HepG2 (cell line): ENCODE results near the gene ZNF563. TPM values are rescaled to one million over a fixed set of nuclear protein-coding genes. Genes with fewer than 3 reads are reported as not detected.
A peak's percentile ranks its signal among the peaks of the same experiment; 100 is the strongest.

Source experiments
- ATAC-seq: fragments of 200-7000 bp; cut with Tn5 transposase; 3 replicates; pipeline ENCODE4 v1.9.1; 2020; ENCODE audit warnings: mild to moderate bottlenecking, moderate library complexity
- BruUV-seq: library from RNA; stranded (reverse); fragments of 400-500 nt; replicated peaks from 2 replicates; lab custom pipeline; 2021; lab: Mats Ljungman, UMichigan
- CTCF ChIA-PET: fragments of 300-600 bp; formaldehyde crosslinking; extraction: SDS; loops from one replicate; lab custom pipeline; 2021; ENCODE audit warnings: low total read pairs, inconsistent platforms, low intra/inter-chr PET ratio; lab: Yijun Ruan, JAX
- POLR2A ChIA-PET: fragments of 350-600 bp; sonication (Branson Sonifier 250); formaldehyde crosslinking; loops from one replicate; lab custom pipeline; 2020; ENCODE audit warnings: antibody characterized with exemption, inconsistent platforms; lab: Yijun Ruan, JAX
- DNase-seq: peaks from one replicate; pipeline ENCODE4 v3.0.0-alpha.2; 2015; ENCODE audit warnings: low spot score
- FAIRE-seq: peaks from 3 replicates; lab custom pipeline; 2011; peaks lifted over from hg19 to GRCh38; lab: Jason Lieb, UNC
- H2AFZ ChIP-seq: one replicate; pipeline ENCODE4 v1.6.1; 2011; ENCODE audit warnings: low read length, inconsistent platforms
- H3K27ac ChIP-seq: fragments of 300-600 bp; 3 replicates; pipeline ENCODE4 v1.8.0; 2011; ENCODE audit warnings: mixed run types, mild to moderate bottlenecking, mixed read lengths, low read length, inconsistent platforms; ENCODE audit not compliant: insufficient read depth; ENCODE audit errors: extremely low read length
- H3K27me3 ChIP-seq, 2 experiments: fragments of 200-600 bp in 1 of 2; 2 replicates in 1 of 2; 3 replicates in 1 of 2; pipeline versions ENCODE4 v1.6.0 to v1.8.0; 2011; ENCODE audit warnings: low read length in 2 of 2, mild to moderate bottlenecking in 2 of 2, moderate library complexity in 2 of 2, inconsistent platforms in 1 of 2; ENCODE audit not compliant: insufficient read depth in 2 of 2, control insufficient read depth in 1 of 2
- H3K36me3 ChIP-seq, 2 experiments: fragments of 200-600 bp in 1 of 2; replicated peaks in 1 of 2; 2 replicates in 1 of 2; 3 replicates in 1 of 2; pipeline versions ENCODE4 v1.5.1 to v1.8.0; 2011; ENCODE audit warnings: low read length in 2 of 2, inconsistent platforms in 1 of 2; ENCODE audit not compliant: insufficient read depth in 2 of 2, control insufficient read depth in 1 of 2
- H3K4me1 ChIP-seq: 2 replicates; pipeline ENCODE4 v1.5.1; 2012; ENCODE audit warnings: low read length, inconsistent platforms; ENCODE audit not compliant: insufficient read depth
- H3K4me2 ChIP-seq: 2 replicates; pipeline ENCODE4 v1.6.0; 2011; ENCODE audit warnings: low read depth, low read length, inconsistent platforms
- H3K4me3 ChIP-seq, 3 experiments: fragments of 200-600 bp in 1 of 3; sonication (generic), shearing (Covaris generic) in 1 of 3; replicated peaks in 1 of 3; 2 replicates each; pipeline ENCODE4 v1.5.1; 2011 to 2016; ENCODE audit warnings: low read length in 3 of 3, inconsistent platforms in 2 of 3, low read depth in 2 of 3, mild to moderate bottlenecking in 2 of 3, control low read depth in 1 of 3, mixed read lengths in 1 of 3; ENCODE audit not compliant: insufficient read depth in 1 of 3
- H3K79me2 ChIP-seq: one replicate; pipeline ENCODE4 v1.6.1; 2011; ENCODE audit warnings: low read length, inconsistent platforms; ENCODE audit not compliant: insufficient read depth
- H3K9ac ChIP-seq: 2 replicates; pipeline ENCODE4 v1.6.0; 2011; ENCODE audit warnings: mild to moderate bottlenecking, low read depth, low read length, inconsistent platforms; ENCODE audit not compliant: insufficient read depth
- H3K9me3 ChIP-seq: 2 replicates; pipeline ENCODE4 v1.5.1; 2012; ENCODE audit warnings: mild to moderate bottlenecking, low read length
- H4K20me1 ChIP-seq: 2 replicates; pipeline ENCODE4 v1.6.0; 2011; ENCODE audit warnings: inconsistent platforms, mild to moderate bottlenecking, low read length, moderate library complexity; ENCODE audit not compliant: insufficient read depth
- IKZF1 ChIP-seq: fragments of 450-650 bp; IDR thresholded peaks from 2 replicates; pipeline ENCODE4 v1.7.1; 2016
- MXD3 ChIP-seq: IDR thresholded peaks from 2 replicates; pipeline ENCODE4 v1.6.1; 2016; ENCODE audit warnings: mild to moderate bottlenecking, missing biosample characterization, missing genetic modification reagents
- NFE2L2 ChIP-seq: fragments of 150-350 bp; IDR thresholded peaks from 2 replicates; pipeline ENCODE4 v1.6.1; 2014; ENCODE audit warnings: low read length
- PHF21A ChIP-seq: sonication (generic); formaldehyde crosslinking; IDR thresholded peaks from 2 replicates; pipeline ENCODE4 v1.5.0; 2020; ENCODE audit warnings: mild to moderate bottlenecking, missing genetic modification reagents
- STAT6 ChIP-seq: sonication (generic); formaldehyde crosslinking; IDR thresholded peaks from 2 replicates; pipeline ENCODE4 v1.4.0; 2020; ENCODE audit warnings: missing genetic modification reagents, mild to moderate bottlenecking, borderline replicate concordance
- ZBED4 ChIP-seq: sonication (generic); formaldehyde crosslinking; IDR thresholded peaks from 2 replicates; pipeline ENCODE4 v1.4.0; 2020; ENCODE audit warnings: missing genetic modification reagents, borderline replicate concordance
- ZNF160 ChIP-seq: sonication (generic); formaldehyde crosslinking; IDR thresholded peaks from 2 replicates; pipeline ENCODE4 v1.8.0; 2022; ENCODE audit warnings: mild to moderate bottlenecking, inconsistent platforms, missing genetic modification reagents
- ZNF205 ChIP-seq: IDR thresholded peaks from 2 replicates; pipeline ENCODE4 v1.6.1; 2018; ENCODE audit warnings: missing biosample characterization, missing genetic modification reagents
- ZNF292 ChIP-seq: sonication (generic); formaldehyde crosslinking; IDR thresholded peaks from 2 replicates; pipeline ENCODE4 v1.8.1; 2022; ENCODE audit warnings: mild to moderate bottlenecking, low read depth, missing genetic modification reagents, borderline replicate concordance
- ZNF563 ChIP-seq: sonication (generic); formaldehyde crosslinking; IDR thresholded peaks from 2 replicates; pipeline ENCODE4 v1.8.0; 2022; ENCODE audit warnings: mild to moderate bottlenecking, moderate library complexity, missing genetic modification reagents
- WGBS: methylation state at CpG from one replicate; pipeline ENCODE4 v1.1.6; 2017; ENCODE audit warnings: low lambda C conversion rate; 5-methylcytosine and 5-hydroxymethylcytosine counted together
- in situ Hi-C: cut with HindIII; loops from 2 replicates; pipeline ENCODE4 v1.10.0; 2017; ENCODE audit warnings: low pct_unique_long_range_greater_than_20kb; ENCODE audit not compliant: extremely low pct_ligation_motif_present
- intact Hi-C: fragments of 100-400 bp; cut with micrococcal nuclease; formaldehyde crosslinking; loops from one replicate; pipeline ENCODE4 v1.10.0; 2022; ENCODE audit not compliant: unreplicated experiment
- polyA plus RNA-seq, 8 experiments: library from polyadenylated mRNA; depleted of rRNA in 3 of 8; stranded (reverse) in 7 of 8; unstranded in 1 of 8; fragments of >200 nt; fragmentation: Illumina TruSeq in 4 of 8; extraction: Trizol in 4 of 8; gene quantifications; 2 replicates each; pipeline versions ENCODE4 v1.2.1 to v1.2.3, GENCODE V29; 2011 to 2016; ENCODE audit warnings: low read depth in 4 of 8, missing spikeins in 1 of 8, mixed read lengths in 1 of 8; ENCODE audit not compliant: insufficient read depth in 1 of 8
- total RNA-seq, 5 experiments: library from RNA; depleted of rRNA; stranded (reverse); fragments of >200 nt; fragmentation: Illumina TruSeq; extraction: Trizol; gene quantifications; 2 replicates each; pipeline ENCODE4 v1.2.3, GENCODE V29; 2016; ENCODE audit warnings: low read depth in 1 of 5
- TF ChIP-seq, protein P1 (sequence below): sonication (generic); formaldehyde crosslinking; IDR thresholded peaks from 2 replicates; pipeline ENCODE4 v1.5.0; 2020; ENCODE audit warnings: mild to moderate bottlenecking, missing genetic modification reagents

The ZNF563 gene
- total and polyA plus RNA-seq, 2 of the 13 experiments (the other 11 are each of a cell fraction or from before 2014, with no cell fraction given): 7.5 to 19.5 TPM

DNA sequence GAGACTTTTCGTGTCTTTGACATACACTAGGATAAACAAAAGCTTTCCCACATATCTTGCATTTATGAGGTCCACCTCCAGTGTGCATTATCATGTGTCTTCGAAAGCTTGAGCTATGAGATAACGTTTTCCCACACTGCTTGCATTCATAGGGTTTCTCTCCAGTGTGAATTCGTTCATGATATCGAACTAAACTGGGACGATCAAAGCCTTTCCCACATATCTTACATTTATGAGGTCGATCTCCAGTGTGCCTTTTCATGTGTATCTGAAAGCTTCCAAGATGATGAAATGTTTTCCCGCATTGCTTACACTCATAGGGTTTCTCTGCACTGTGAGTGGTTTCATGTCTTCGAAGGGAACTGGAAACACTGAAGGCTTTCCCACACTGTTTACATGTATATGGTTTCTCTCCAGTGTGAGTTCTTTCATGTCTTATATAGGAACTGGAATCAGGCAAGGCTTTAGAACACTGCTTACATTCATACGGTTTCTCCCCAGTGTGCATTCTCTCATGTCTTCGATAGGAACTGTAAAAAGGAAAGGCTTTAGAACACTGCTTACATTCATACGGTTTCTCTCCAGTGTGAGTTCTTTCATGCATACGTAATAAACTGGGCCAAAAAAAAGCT lies 14.5 kb downstream of the ZNF563 start:
- H4K20me1 ChIP-seq: no peaks in the 10 kb centered on the region
- ATAC-seq (no peak), FAIRE-seq (no peak), DNase-seq (no peak)
- in situ Hi-C loops (no loop called here), intact Hi-C loops (no loop called here)
- H3K79me2 ChIP-seq: peaks cover 2% of the 10 kb centered on the region
- H3K27me3 ChIP-seq: no peaks in the 10 kb centered on the region
- ChIA-PET CTCF (no interaction called here), POLR2A (interaction anchor here (0.8 to 1.3 kb wide), 3 partner anchors 15 to 46 kb away, joined by 3 read pairs; partner anchors contain the start of genes ZNF44, ZNF442 and ZNF563)
- H3K4me2 ChIP-seq: no peak overlapping the region
- H3K4me1 ChIP-seq: peaks cover 17% of the 10 kb centered on the region
- peaks cover 14 to 39% of the 10 kb centered on the region in 2 experiments; a peak in 4 of 5 replicates for H3K36me3 ChIP-seq
- no peaks in the 10 kb centered on the region for H3K9me3 ChIP-seq
- BruUV-seq: TSS peak; percentile 42
- WGBS: 95% methylated on average over 13 of the region's 13 CpGs
- TF ChIP-seq STAT6 (CRISPR knock-in tag): no peak
- no peak for TF ChIP-seq NFE2L2
- TF ChIP-seq ZNF292: no peak
- no peak for TF ChIP-seq ZNF563 (CRISPR knock-in tag)
- TF ChIP-seq MXD3 (CRISPR knock-in tag): no peak
- no peak for TF ChIP-seq ZNF205 (CRISPR knock-in tag)
- TF ChIP-seq IKZF1: no peak
- TF ChIP-seq ZNF160 (CRISPR knock-in tag): no peak
- TF ChIP-seq ZBED4 (CRISPR knock-in tag): no peak
- TF ChIP-seq, protein P1, sequence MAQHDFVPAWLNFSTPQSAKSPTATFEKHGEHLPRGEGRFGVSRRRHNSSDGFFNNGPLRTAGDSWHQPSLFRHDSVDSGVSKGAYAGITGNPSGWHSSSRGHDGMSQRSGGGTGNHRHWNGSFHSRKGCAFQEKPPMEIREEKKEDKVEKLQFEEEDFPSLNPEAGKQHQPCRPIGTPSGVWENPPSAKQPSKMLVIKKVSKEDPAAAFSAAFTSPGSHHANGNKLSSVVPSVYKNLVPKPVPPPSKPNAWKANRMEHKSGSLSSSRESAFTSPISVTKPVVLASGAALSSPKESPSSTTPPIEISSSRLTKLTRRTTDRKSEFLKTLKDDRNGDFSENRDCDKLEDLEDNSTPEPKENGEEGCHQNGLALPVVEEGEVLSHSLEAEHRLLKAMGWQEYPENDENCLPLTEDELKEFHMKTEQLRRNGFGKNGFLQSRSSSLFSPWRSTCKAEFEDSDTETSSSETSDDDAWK (CRISPR knock-in tag): no peak
- no peak for TF ChIP-seq PHF21A
- no peak overlapping the region for H3K27ac ChIP-seq
- H3K9ac ChIP-seq: no peak overlapping the region
- no peak overlapping the region for H3K4me3 ChIP-seq
- H2AFZ ChIP-seq: no peak overlapping the region
